GM10847 (cell line): ENCODE data around the gene RIOK3.

Source experiments
- POLR2A ChIP-seq: IDR thresholded peaks from 2 replicates; pipeline ENCODE4 v1.6.1; 2011; ENCODE audit not compliant: insufficient read length; ENCODE audit errors: extremely low read depth

RIOK3 gene, protein sequence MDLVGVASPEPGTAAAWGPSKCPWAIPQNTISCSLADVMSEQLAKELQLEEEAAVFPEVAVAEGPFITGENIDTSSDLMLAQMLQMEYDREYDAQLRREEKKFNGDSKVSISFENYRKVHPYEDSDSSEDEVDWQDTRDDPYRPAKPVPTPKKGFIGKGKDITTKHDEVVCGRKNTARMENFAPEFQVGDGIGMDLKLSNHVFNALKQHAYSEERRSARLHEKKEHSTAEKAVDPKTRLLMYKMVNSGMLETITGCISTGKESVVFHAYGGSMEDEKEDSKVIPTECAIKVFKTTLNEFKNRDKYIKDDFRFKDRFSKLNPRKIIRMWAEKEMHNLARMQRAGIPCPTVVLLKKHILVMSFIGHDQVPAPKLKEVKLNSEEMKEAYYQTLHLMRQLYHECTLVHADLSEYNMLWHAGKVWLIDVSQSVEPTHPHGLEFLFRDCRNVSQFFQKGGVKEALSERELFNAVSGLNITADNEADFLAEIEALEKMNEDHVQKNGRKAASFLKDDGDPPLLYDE

DNA sequence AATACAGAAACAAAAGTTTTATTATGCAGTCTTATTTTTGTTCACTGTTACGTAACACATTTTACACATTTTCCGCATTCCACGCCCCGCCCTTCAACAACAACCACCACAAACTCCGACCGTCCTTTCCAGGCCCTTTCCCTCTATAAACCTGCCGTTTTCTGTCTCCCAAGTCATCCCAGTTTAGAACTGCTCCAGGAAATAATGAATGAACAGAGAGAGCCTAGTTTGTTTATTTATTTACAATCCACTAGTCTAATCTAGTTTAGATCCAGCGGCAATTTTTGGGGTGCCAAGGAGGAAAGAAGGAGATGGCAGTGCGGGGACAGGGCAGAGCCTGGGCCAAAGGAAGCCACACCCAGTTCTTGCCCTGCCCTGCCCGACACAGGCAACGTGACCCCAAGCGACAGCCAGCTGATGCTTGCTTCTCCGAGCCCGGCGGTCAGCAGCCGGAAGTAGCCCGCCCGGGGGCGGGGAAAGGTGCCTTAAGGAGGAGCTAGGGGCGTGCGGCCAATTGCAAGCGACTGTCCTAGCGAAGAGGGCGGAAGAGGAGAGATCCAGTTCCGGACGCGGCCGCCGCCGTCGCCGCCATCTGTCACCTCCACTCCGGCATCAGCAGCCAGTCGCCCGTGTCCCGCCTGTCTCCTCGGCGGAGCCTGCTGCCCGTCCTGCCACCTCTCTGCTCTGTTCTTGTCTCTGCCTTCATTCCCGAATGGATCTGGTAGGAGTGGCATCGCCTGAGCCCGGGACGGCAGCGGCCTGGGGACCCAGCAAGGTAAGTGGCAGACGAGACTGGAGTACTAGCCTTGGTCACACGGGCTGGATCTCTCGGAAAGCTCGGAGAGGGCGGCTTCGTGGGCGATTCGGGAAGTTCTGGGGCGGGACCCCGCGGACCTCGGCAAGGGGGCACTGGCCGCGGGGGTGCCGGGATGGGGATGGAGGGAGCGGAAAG, at the start of gene RIOK3:
Gene RIOK3 (plus strand): TSS at position 560 of the 952 bp plus-strand sequence. CDS start 153 bp downstream, at position 713.
- peak; percentile 89 for TF ChIP-seq POLR2A

DNA sequence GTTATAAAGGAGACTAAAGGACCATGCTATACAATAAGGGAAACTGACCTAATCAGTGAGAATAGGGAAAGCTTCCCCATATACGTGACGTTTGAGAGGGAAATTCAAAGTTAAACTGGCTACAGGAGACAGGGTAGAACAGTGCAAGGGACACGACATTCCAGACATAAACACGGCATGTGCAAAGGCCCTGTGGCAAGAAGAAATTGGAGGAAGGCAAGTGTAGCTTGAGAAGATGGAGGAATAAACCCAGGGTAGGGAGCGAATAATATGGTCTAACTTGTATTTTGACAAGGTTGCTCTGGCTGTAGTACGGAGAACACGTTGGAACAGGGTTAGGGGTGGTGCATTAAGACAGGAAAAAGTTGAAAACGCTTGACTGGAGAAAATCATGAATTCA, 49.8 kb upstream of the RIOK3 start:
- no peak for TF ChIP-seq POLR2A

DNA sequence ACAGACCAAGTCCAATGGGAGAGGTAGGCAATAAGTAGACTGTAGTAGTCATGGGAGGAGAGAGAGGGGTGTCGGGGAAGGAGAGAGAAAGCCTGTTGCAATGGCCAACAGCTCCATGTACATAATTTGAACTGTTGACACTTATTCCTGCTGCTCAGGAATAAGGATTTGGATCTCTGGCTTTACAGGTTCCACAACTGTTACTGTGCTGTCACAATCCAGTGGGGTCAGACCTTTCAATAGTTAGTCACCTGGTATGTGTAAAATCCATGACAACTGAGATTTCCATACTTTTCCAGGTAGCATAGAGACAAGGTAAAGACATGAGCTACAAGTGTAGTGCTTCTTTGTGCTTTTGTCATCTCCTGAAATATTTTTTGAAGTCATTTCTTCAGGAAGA, 47.5 kb upstream of the RIOK3 start:
- no peak for TF ChIP-seq POLR2A

DNA sequence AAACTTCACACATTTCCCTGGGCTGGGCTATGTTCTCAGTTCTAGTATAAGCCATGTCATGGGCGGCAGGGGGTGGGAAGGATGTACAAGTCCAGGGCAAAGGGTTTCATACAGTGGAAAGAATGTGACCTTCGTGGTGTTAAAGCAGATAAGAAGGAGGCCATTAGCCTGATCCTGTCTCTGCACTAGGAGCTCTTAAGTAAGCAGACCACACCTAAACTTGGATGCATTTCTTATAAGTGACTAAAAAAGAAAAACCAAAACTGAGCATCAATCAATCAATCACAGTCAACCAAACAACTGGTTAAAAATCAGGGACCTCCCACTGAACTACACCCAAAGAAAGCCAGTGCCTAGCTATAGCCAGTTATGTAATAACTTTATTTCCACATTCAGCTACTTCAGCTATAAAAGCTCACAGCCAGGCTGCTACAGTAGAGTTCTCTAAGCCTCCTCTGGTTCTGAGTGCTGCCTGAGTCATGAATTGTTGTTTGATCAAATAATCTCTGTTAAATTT, 46.8 kb upstream of the RIOK3 start:
- TF ChIP-seq POLR2A, result no peak

DNA sequence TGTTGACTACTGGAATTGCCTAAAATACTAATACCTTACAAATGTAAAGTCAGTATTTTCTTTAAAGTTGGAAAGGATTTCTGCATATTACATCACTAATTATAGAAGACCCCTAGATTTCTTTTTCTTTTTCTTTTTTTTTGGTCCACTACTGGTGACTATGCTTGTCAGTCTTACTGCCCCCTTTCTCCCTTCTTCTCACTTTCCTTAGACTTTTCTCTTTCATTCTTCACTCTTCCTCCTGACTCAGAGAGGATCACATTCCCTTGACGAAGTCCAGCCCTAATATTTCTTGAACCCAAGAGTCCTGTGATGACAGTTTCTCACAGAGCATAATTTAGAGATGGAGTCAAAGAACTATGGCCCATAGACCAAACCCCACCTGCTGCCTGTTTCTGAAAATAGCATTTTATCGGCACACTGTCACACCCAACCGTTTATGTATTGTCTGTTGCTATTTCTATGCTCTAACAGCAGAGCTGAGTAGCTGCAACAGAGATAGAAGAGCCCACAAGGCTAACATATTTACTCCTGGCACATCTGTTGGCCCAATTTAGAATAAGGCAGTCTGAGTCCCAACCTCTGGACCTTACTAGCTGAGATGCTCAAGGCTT, 40.6 kb upstream of the RIOK3 start:
- TF ChIP-seq POLR2A, result no peak

DNA sequence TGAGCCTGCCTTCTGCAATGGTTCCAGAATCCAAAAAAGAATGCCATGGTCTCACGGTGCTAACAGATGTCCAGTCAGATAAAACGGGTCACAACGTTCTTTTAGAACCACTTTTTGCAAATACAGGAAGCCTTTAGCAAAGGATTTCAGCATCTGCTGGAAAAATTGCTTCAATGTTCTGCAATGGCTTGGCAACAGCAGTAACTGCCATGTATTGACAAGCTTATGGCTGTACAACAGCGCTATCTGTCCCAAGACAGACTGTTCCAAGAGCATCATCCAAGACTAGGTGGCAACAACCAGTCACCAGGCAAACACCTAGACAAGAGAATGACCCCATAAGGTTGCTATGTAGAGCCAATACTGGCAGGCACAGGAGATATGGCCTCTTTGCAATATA, 37.6 kb upstream of the RIOK3 start:
- no peak for TF ChIP-seq POLR2A

DNA sequence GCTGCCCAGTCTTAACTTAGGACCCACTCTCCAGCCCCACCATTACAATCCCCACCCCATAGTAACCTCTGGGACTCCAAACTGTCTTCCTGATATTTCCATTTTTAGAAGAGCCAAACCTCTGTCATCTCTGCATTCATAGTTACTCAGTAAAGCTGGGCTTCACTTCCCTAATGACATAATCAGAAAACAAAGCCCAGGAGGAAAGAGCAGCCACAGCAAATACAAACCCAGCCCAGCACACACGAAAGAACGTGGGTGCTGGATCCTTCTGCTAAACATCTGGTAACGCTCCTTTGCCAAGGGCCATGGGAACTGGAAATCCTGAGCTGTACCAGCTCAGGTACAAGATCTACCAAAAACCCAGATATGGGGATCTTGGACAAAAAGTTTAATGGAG, 36.8 kb upstream of the RIOK3 start:
- TF ChIP-seq POLR2A, result no peak

DNA sequence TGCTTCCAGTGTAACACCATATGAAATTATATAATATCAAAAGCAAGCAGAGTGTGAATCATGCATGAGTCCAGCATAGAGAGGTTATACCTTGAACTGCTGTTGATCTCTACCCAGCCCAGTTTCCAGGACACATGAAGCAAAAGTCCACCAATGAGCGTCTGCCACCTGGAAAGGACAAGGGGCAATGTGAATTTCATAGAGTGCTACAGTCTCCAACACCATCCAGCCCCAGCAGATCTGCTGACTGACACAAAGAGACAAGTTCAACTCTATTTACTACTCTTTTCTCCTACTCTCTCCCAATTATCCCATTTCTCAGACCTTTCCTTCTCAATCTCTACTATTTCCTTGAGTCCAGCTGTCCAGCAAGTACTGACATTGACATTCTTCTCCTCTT, 31.8 kb upstream of the RIOK3 start:
- no peak for TF ChIP-seq POLR2A

DNA sequence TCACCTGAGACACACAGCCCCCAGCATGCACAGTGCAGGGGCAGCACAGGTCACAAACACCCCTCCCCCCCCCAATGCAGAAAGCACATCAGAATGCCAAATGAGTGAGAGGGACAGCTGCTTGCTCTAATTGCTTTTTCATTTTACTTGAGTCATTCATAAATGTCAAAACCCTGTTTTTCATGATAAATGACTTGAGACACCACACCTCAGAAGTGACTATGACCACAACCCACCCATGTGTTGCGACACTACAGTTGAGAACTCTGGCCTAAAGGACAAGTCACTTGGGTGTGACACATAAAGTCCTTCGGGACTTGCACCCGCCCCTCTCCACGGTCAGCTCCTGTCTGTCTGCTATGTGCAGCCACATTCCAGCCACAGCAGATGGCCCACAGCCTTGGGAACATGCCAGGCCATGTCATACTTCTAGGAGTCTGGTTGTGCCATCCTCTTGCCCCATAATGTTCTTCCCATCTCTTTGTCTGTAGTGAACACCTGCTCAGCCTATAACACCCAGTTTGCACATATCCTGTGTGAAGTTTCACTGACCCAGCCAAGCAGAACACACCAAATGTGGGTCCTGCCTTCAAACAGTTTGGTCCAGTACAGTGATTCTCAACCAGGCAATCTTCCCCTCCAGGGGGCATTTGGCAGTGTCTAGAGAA, 30.2 kb upstream of the RIOK3 start:
- TF ChIP-seq POLR2A, result no peak

DNA sequence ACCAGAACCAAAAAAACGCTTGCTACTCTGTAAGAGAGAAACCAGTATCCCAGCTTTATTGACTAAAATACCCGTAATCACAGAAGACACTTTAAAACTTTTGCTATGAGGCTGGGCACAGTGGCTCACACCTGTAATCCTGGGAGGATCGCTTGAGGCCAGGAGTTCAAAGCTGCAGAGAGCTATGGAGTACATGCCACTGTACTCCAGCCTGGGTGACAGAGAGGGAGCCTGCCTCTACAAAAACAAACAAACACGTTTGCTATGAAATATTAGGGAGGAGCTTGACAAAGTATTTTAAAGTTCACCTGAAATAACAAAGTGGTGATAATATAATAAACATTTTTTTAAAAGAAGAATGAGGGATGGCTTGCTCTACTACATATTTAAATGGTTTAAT, 28.5 kb upstream of the RIOK3 start:
- no peak for TF ChIP-seq POLR2A

DNA sequence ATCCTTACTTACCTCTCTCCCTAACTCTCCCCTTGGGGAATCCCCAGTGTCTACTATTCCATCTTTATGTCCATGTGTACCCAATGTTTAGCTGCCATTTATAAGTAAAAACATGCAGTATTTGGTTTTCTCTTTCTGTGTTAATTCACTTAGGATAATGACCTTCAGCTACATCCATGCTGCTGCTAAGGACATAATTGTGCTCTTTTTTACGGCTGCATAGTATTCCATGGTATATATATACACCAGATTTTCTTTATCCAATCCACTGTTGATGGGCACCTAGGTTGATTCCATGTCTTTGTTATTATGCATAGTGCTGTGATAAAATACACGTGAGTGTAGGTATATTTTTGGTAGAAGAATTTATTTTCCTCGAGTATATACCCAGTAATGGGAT, 24.3 kb upstream of the RIOK3 start:
- no peak for TF ChIP-seq POLR2A

DNA sequence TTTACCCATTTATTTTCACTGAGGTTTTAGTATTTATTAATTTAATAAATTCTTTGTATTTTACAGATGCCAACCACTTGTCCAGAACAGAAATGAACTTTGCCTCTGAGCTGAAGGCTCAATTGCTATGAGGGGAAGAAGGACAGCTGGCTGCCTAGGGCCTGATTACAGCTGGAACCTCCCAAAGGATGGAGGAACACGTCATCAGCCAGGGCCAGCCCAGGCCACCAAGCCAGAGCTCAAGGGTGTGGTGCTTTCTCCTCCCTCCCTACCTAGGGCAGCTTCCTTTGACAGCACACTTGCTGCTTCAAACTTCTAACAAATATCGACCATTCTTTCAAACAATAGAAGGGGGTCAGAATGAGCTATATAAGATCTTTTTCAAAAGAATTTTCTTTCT, 19.7 kb upstream of the RIOK3 start:
- no peak for TF ChIP-seq POLR2A

DNA sequence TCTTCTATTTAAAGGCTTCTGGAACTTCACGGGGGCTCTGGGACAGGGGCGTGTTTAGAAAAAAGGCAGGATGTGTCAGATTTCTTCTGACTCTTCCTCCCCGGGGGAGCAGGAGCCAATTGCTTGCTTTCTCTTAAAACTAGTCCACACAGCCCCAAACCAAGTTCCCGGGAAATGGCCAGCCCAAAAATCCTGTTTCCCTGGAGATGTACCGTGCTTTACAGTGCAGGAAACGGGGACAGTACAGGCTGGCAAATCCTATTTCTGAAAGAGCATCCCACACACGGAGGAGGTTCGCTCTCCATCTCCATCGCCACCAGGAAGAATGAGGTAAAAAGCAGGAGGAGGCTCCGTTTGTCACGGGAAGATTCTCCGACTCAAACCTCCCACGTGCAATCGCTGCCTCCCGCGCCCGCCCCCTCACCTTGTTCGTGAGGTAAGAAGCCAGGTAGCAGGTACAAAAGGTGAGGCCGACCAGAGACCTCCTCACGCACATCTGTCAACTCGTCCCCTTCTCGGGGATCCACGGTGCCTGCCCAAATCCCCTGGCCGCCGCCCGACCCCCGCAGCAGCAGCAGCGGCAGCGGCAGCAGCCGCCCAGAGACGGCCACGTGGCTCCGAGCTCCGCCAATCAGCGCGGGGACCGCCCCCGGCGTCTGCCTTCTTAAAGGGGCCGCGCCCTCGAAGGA, 15.6 kb upstream of the RIOK3 start:
- peak; percentile 50 for TF ChIP-seq POLR2A

DNA sequence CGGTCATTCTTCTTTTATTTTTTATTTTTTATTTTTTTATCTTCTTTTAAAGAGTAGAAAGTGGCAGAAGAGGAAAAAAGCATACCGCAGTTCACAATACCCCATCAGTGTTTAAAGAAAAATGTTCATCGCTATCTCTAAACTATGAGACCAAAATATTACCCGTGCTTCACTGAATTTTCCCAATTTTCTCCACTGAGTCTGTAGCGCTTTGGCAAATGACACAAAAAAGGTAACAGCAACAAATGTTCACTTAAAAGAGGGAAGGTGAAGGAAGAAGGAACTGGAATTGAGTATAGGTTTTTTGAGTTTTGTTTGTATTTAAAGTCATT, 15.1 kb upstream of the RIOK3 start:
- no peak for TF ChIP-seq POLR2A
